ENCODE measurements around the gene EDIL3. TPM values are rescaled to one million over a fixed set of nuclear protein-coding genes. Genes with fewer than 3 reads are reported as not detected.

Gene EDIL3
- total and polyA plus RNA-seq, 4 donors: 8.3 to 66.0 (median 11.0) TPM

GRCh38 chr5:84381502-84382362, 2.9 kb downstream of the EDIL3 start:
- Histone ChIP-seq H3K9me3 (ENCODE audit: control insufficient read depth in 4 of 4, insufficient read depth in 3 of 4, low read length in 3 of 4) (no peaks in the 10 kb centered on the region), H3K4me1 (ENCODE audit: control insufficient read depth in 5 of 5, insufficient read depth in 5 of 5, low read length in 5 of 5) (peaks cover 0 to 25% (median 3%) of the 10 kb centered on the region in 5 donors), H3K4me3 (peak overlapping the region; percentile 67), H3K27ac (ENCODE audit: low read depth in 1 of 2, low read length in 1 of 2) (peak overlapping the region in 1 of 2 donors; percentile 77), H3K27me3 (ENCODE audit: control insufficient read depth in 3 of 3, insufficient read depth in 3 of 3, low read length in 2 of 3) (no peaks in the 10 kb centered on the region), H3K36me3 (ENCODE audit: control insufficient read depth in 4 of 4, insufficient read depth in 4 of 4, low read length in 4 of 4) (no peaks in the 10 kb centered on the region), H3K9ac (ENCODE audit: insufficient read depth in 1 of 2, low read length in 2 of 2) (peak overlapping the region in 1 of 2 donors; percentile 60)
- TF ChIP-seq, protein P1, sequence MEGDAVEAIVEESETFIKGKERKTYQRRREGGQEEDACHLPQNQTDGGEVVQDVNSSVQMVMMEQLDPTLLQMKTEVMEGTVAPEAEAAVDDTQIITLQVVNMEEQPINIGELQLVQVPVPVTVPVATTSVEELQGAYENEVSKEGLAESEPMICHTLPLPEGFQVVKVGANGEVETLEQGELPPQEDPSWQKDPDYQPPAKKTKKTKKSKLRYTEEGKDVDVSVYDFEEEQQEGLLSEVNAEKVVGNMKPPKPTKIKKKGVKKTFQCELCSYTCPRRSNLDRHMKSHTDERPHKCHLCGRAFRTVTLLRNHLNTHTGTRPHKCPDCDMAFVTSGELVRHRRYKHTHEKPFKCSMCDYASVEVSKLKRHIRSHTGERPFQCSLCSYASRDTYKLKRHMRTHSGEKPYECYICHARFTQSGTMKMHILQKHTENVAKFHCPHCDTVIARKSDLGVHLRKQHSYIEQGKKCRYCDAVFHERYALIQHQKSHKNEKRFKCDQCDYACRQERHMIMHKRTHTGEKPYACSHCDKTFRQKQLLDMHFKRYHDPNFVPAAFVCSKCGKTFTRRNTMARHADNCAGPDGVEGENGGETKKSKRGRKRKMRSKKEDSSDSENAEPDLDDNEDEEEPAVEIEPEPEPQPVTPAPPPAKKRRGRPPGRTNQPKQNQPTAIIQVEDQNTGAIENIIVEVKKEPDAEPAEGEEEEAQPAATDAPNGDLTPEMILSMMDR (IDR thresholded peaks at IDR 0.05; ENCODE audit: control extremely low read depth, extremely low read depth): no peak
- 6 to 9% methylated on average over 14 of the region's 14 CpGs for WGBS, 2 donors
- DNase-seq: peak in 2 of 3 donors; percentile 59 to 73
- no peak for ATAC-seq (ENCODE audit: insufficient read depth, low FRiP score)

DNA sequence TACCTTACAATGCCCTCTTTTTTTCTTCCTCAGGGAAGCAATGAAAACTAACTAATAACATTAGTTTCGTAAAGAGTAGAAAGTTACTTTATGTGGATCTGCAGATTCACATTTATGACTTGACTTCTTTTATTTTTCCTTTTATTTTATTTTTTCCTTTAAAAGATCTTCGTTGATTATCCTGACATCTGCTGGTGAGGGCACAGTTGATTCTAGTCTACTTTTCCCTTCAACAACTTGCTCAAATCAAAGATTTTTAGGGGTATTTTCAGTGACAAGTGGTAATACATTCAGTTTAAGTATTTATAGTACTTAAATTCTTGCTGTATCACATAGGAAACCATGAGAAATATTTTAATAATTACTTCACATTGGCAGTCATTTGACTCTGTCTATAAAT, 4.9 kb downstream of the EDIL3 start:
- Histone ChIP-seq H3K36me3 (ENCODE audit: control insufficient read depth in 4 of 4, insufficient read depth in 4 of 4, low read length in 4 of 4) (no peaks in the 10 kb centered on the region), H3K27me3 (ENCODE audit: control insufficient read depth in 3 of 3, insufficient read depth in 3 of 3, low read length in 2 of 3) (no peaks in the 10 kb centered on the region), H3K9me3 (ENCODE audit: control insufficient read depth in 4 of 4, insufficient read depth in 3 of 4, low read length in 3 of 4) (no peaks in the 10 kb centered on the region), H3K4me3 (no peak overlapping the region), H3K4me1 (ENCODE audit: control insufficient read depth in 5 of 5, insufficient read depth in 5 of 5, low read length in 5 of 5) (peaks cover 0 to 22% (median 3%) of the 10 kb centered on the region in 5 donors), H3K9ac (ENCODE audit: insufficient read depth in 1 of 2, low read length in 2 of 2) (no peak overlapping the region), H3K27ac (ENCODE audit: low read depth in 1 of 2, low read length in 1 of 2) (no peak overlapping the region)
- WGBS, 2 donors: 65 to 75% methylated on average over 2 of the region's 2 CpGs
- DNase-seq (peak in 1 of 3 donors; percentile 24), ATAC-seq (ENCODE audit: insufficient read depth, low FRiP score) (no peak)
- TF ChIP-seq, protein P1 (IDR thresholded peaks at IDR 0.05; ENCODE audit: control extremely low read depth, extremely low read depth): no peak

- Histone ChIP-seq H3K27me3 (ENCODE audit: control insufficient read depth in 3 of 3, insufficient read depth in 3 of 3, low read length in 2 of 3) (no peaks in the 10 kb centered on the region), H3K9me3 (ENCODE audit: control insufficient read depth in 4 of 4, insufficient read depth in 3 of 4, low read length in 3 of 4) (no peaks in the 10 kb centered on the region), H3K4me3 (no peak overlapping the region), H3K36me3 (ENCODE audit: control insufficient read depth in 4 of 4, insufficient read depth in 4 of 4, low read length in 4 of 4) (no peaks in the 10 kb centered on the region), H3K27ac (ENCODE audit: low read depth in 1 of 2, low read length in 1 of 2) (no peak overlapping the region), H3K9ac (ENCODE audit: insufficient read depth in 1 of 2, low read length in 2 of 2) (no peak overlapping the region), H3K4me1 (ENCODE audit: control insufficient read depth in 5 of 5, insufficient read depth in 5 of 5, low read length in 5 of 5) (peaks cover 0 to 22% (median 3%) of the 10 kb centered on the region in 5 donors)
- ATAC-seq (ENCODE audit: insufficient read depth, low FRiP score) (no peak), DNase-seq (peak in 1 of 3 donors; percentile 32)
- WGBS, 2 donors: 52 to 63% methylated on average over 2 of the region's 2 CpGs
- TF ChIP-seq, protein P1 (IDR thresholded peaks at IDR 0.05; ENCODE audit: control extremely low read depth, extremely low read depth): no peak
Observed at GRCh38 chr5:84378961-84379360, 5.7 kb downstream of the EDIL3 start.

All from lung (tissue), 12 donors.